GM12875 (cell line): ENCODE measurements around the gene PGBD5.

Experiments used
- H3K4me3 ChIP-seq: one replicate; pipeline ENCODE4 v1.5.1; 2011; ENCODE audit warnings: low read depth, low read length, control low read depth
- CTCF ChIP-seq: IDR thresholded peaks from 2 replicates; pipeline ENCODE4 v1.5.1; 2011; ENCODE audit warnings: low read depth, mild to moderate bottlenecking, control low read depth, inconsistent platforms, low read length, moderate library complexity, borderline replicate concordance; ENCODE audit not compliant: insufficient read depth

The PGBD5 gene

GRCh38 chr1:230368363-230368762 lies 57.8 kb downstream of the PGBD5 start:
- no peak overlapping the region for H3K4me3 ChIP-seq
- no peak for TF ChIP-seq CTCF

DNA sequence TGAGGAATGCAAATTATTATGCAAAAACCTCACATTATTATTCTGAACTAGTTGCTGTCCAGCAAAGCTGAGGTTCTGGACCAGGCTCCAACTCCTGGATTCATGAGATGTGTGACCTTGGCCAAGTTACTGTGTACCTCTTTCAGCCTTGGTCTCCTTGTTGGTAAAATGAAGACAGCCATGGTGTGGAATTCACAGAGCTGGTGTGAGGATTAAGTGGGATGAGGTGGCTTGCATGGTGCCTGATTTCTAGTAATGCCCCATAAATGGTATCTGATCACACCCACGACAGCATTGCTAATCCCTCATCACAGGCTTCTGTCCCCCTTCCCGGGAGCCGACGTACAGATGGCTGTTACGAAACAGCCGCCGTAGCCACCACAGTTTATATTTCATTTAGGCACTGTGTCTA lies 59.6 kb downstream of the PGBD5 start:
- no peak for TF ChIP-seq CTCF
- H3K4me3 ChIP-seq: no peak overlapping the region

GRCh38 chr1:230365723-230366307 lies 60.3 kb downstream of the PGBD5 start:
- no peak for TF ChIP-seq CTCF
- no peak overlapping the region for H3K4me3 ChIP-seq

GRCh38 chr1:230362949-230363348 lies 63.2 kb downstream of the PGBD5 start:
- H3K4me3 ChIP-seq: no peak overlapping the region
- TF ChIP-seq CTCF: no peak

DNA sequence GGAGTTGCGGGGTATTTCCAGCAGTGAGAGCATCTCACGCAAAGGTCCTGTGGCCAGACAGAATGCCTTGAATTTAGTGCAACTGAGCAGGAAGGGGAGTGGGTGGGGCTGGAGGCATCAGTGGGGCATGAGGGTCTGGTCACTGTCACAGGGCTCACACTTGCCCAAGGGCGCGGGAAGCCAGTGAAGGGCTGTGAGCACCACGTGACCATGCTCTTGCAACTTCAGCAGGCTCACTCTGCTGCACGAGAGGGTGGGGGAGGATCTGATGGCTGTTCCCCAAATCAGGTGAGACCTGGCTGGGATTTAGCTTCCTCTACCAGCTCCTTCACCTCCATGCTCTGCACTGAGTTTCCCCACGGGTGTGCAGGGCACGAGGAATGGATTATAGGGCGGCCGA lies 64.2 kb downstream of the PGBD5 start:
- no peak for TF ChIP-seq CTCF
- H3K4me3 ChIP-seq: no peak overlapping the region

DNA sequence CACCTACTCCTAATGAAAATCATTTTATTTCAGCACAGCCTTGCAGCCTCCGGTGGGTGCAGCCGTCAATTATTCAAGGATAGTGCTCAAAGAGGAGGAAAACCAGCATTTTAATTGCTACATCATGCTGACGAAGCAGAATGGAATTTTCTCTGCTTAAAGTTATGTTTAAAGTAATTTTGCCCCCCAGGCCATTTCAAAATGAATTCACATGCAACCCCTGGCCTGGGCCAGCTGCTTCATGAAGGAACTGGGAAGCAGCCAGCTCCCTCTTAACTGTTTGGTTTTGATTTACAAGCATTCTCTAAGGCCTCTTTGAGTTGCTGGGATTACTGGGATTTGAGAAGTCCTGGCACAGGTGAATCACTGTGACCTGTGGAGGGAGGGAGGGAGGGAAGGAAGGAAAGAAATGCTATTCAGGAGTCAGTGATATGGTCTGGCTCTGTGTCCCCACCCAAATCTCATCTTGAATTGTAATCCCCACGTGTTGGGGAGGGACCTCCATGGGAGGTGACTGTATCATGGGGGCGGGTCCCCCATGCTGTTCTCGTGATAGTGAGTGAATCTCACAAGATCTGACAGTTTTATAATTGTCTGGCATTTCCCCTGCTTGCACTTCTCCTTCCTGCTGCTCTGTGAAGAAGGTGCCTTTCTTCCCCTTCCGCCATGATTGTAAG lies 66.0 kb downstream of the PGBD5 start:
- H3K4me3 ChIP-seq: no peak overlapping the region
- TF ChIP-seq CTCF: no peak
